ENCODE measurements around the gene MTHFD1L. TPM values are rescaled to one million over a fixed set of nuclear protein-coding genes. Genes with fewer than 3 reads are reported as not detected.

The MTHFD1L gene
- total and polyA plus RNA-seq, 8 donors = 1.8 to 16.3 (median 8.8) TPM

- TF ChIP-seq POLR2AphosphoS5 (IDR thresholded peaks at IDR 0.05) = no peak
- no peak for TF ChIP-seq CTCF (IDR thresholded peaks at IDR 0.05)
- no peak for TF ChIP-seq EP300 (IDR thresholded peaks at IDR 0.05)
- no peak for TF ChIP-seq POLR2A (IDR thresholded peaks at IDR 0.05)
- H3K4me3 ChIP-seq = no peak overlapping the region
- no peaks in the 10 kb centered on the region for H3K36me3 ChIP-seq
- no peaks in the 10 kb centered on the region for H3K4me1 ChIP-seq
- 87 to 90% (median 87%) methylated on average over 14 of the region's 14 CpGs for WGBS, 5 donors
- DNase-seq = no peak
- H3K9me3 ChIP-seq = no peaks in the 10 kb centered on the region
- H3K27me3 ChIP-seq = no peaks in the 10 kb centered on the region
- intact Hi-C loops (cut with DNase I; ENCODE audit: low total_unique reads) = no loop called here
- no peak overlapping the region for H3K27ac ChIP-seq
Observed at GRCh38 chr6:151147118-151147832, 281.8 kb downstream of the MTHFD1L start.

- Histone ChIP-seq H3K27ac (no peak overlapping the region), H3K27me3 (no peaks in the 10 kb centered on the region), H3K4me3 (no peak overlapping the region), H3K9me3 (no peaks in the 10 kb centered on the region), H3K4me1 (no peaks in the 10 kb centered on the region), H3K36me3 (no peaks in the 10 kb centered on the region)
- TF ChIP-seq POLR2AphosphoS5 (IDR thresholded peaks at IDR 0.05) = no peak
- no peak for TF ChIP-seq POLR2A (IDR thresholded peaks at IDR 0.05)
- no peak for TF ChIP-seq EP300 (IDR thresholded peaks at IDR 0.05)
- TF ChIP-seq CTCF (IDR thresholded peaks at IDR 0.05) = no peak
- no peak for DNase-seq
- intact Hi-C loops (cut with DNase I; ENCODE audit: low total_unique reads) = no loop called here
- 70 to 85% (median 79%) methylated on average over 7 to 8 of the region's 8 CpGs for WGBS, 5 donors
Observed at GRCh38 chr6:151148111-151148510, 282.6 kb downstream of the MTHFD1L start.

GRCh38 chr6:151149793-151150192, 284.3 kb downstream of the MTHFD1L start:
- Histone ChIP-seq H3K36me3 (no peaks in the 10 kb centered on the region), H3K27me3 (no peaks in the 10 kb centered on the region), H3K9me3 (no peaks in the 10 kb centered on the region), H3K4me1 (peaks cover 0 to 8% (median 3%) of the 10 kb centered on the region in 4 donors), H3K4me3 (no peak overlapping the region), H3K27ac (no peak overlapping the region)
- no peak for DNase-seq
- 77 to 86% (median 80%) methylated on average over 3 of the region's 3 CpGs for WGBS, 5 donors
- intact Hi-C loops (cut with DNase I; ENCODE audit: low total_unique reads) = no loop called here
- TF ChIP-seq POLR2A (IDR thresholded peaks at IDR 0.05) (no peak), POLR2AphosphoS5 (IDR thresholded peaks at IDR 0.05) (no peak), CTCF (IDR thresholded peaks at IDR 0.05) (no peak), EP300 (IDR thresholded peaks at IDR 0.05) (no peak)

Small RNA genes within 50 kb of the gene (small RNA-seq; reads per million reads assigned to genes)
- 0 reads per million in 4 donors for gene RNU6-302P

Measured in stomach (tissue), 9 donors.